Uterus (tissue), 4 donors: ENCODE measurements around the gene ADGRL3. TPM values are rescaled to one million over a fixed set of nuclear protein-coding genes. Genes with fewer than 3 reads are reported as not detected.

ENCODE experiments used
- DNase-seq, 2 donors: peaks; one replicate each; pipeline ENCODE4 v3.0.0-alpha.2; 2019 to 2020
- H3K27ac ChIP-seq, 2 donors: fragments of 200-600 bp; sonication (generic); 1 replicate in 1 of 2; 2 replicates in 1 of 2; pipeline ENCODE4 v1.5.1; 2016 to 2018
- H3K27me3 ChIP-seq, 2 donors: fragments of 200-600 bp; sonication (generic); one replicate each; pipeline ENCODE4 v1.5.1; 2018 to 2019; ENCODE audit warnings: control low read depth in 1 of 2
- H3K36me3 ChIP-seq, 2 donors: fragments of 200-600 bp; sonication (generic); one replicate each; pipeline ENCODE4 v1.5.1; 2019; ENCODE audit warnings: control low read depth in 1 of 2
- H3K4me1 ChIP-seq, 2 donors: fragments of 200-600 bp; sonication (generic); one replicate each; pipeline ENCODE4 v1.5.1; 2018 to 2019; ENCODE audit warnings: control low read depth in 1 of 2
- H3K4me3 ChIP-seq, 2 donors: fragments of 200-600 bp; sonication (generic); 1 replicate in 1 of 2; 2 replicates in 1 of 2; pipeline ENCODE4 v1.5.1; 2018 to 2019; ENCODE audit warnings: mild to moderate bottlenecking in 1 of 2
- H3K9me3 ChIP-seq, 2 donors: fragments of 200-600 bp; sonication (generic); one replicate each; pipeline ENCODE4 v1.5.1; 2019; ENCODE audit warnings: control low read depth in 1 of 2
- POLR2A ChIP-seq, 2 donors: fragments of 450-650 bp; IDR thresholded peaks; one replicate each; pipeline ENCODE4 v1.6.1; 2016; ENCODE audit warnings: antibody characterized with exemption in 2 of 2, mild to moderate bottlenecking in 1 of 2, moderate library complexity in 1 of 2
- intact Hi-C: fragments of 100-400 bp; cut with DNase I; formaldehyde crosslinking; loops from one replicate; pipeline ENCODE4 v1.15.1; 2023; ENCODE audit warnings: low total_unique reads
- total RNA-seq, 4 donors: library from RNA; depleted of rRNA in 3 of 4; stranded (reverse); fragments of >200 nt in 3 of 4; gene quantifications; one replicate each; pipeline versions ENCODE4 v1.1.0 to v1.2.4, GENCODE V29; 2014 to 2023
- TF ChIP-seq, protein P1 (sequence below), 4 experiments: fragments of 200-600 bp in 2 of 4; fragments of 450-650 bp in 2 of 4; sonication (generic) in 2 of 4; IDR thresholded peaks; one replicate each; pipeline ENCODE4 v1.5.1; 2016 to 2019; ENCODE audit warnings: antibody characterized with exemption in 4 of 4, mild to moderate bottlenecking in 2 of 4, moderate library complexity in 1 of 4
- donor health status: DM: yes; HTN: yes; CAD: no.

ADGRL3 gene
- total RNA-seq, 4 donors from 2014 or later = 31.5 to 411 (median 74.3) TPM

DNA sequence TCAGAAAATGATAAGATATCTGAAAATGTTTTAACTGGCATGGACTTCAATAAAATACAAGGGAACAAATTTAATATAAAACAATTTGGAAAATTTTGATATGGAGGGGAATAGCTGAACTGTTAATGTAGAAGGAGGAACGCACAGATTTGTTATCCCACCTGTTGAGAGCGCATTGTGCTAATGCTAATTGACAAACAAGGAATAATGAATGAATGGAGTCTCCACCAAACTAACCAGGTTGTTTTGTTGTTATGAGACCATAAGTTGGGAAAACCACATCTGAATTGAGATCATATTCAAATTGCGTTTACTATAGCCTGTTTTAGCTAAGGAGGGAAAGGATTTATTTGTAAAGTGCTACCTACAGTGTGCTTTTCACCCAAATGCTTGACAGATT lies 195.6 kb downstream of the ADGRL3 start:
- Histone ChIP-seq H3K4me3 (no peak overlapping the region), H3K27ac (no peak overlapping the region), H3K36me3 (no peaks in the 10 kb centered on the region), H3K27me3 (no peaks in the 10 kb centered on the region), H3K4me1 (no peaks in the 10 kb centered on the region), H3K9me3 (no peaks in the 10 kb centered on the region)
- TF ChIP-seq, protein P1, sequence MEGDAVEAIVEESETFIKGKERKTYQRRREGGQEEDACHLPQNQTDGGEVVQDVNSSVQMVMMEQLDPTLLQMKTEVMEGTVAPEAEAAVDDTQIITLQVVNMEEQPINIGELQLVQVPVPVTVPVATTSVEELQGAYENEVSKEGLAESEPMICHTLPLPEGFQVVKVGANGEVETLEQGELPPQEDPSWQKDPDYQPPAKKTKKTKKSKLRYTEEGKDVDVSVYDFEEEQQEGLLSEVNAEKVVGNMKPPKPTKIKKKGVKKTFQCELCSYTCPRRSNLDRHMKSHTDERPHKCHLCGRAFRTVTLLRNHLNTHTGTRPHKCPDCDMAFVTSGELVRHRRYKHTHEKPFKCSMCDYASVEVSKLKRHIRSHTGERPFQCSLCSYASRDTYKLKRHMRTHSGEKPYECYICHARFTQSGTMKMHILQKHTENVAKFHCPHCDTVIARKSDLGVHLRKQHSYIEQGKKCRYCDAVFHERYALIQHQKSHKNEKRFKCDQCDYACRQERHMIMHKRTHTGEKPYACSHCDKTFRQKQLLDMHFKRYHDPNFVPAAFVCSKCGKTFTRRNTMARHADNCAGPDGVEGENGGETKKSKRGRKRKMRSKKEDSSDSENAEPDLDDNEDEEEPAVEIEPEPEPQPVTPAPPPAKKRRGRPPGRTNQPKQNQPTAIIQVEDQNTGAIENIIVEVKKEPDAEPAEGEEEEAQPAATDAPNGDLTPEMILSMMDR (IDR thresholded peaks at IDR 0.05) = no peak
- no peak for TF ChIP-seq POLR2A (IDR thresholded peaks at IDR 0.05)
- no peak for DNase-seq
- intact Hi-C loops = no loop called here

DNA sequence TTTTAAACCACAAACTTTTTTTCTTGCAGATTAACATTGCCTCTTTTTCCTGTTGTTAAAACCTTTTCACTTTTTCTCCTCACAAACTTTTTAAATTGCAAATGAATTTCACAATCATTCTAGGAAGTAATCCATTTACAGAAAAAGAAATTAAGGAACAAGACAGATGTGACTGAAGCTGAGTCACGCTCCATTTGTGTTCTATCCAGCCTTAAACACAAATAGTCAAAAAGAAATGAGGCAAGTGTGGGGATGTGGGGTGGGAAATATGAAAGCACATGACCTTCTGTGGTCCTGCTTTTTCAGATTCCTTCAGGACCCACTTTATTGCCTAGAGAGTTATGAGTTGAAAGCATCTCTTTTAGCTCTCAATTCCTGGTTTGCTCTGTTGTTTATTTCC lies 197.0 kb downstream of the ADGRL3 start:
- intact Hi-C loops = no loop called here
- Histone ChIP-seq H3K36me3 (no peaks in the 10 kb centered on the region), H3K4me3 (no peak overlapping the region), H3K9me3 (no peaks in the 10 kb centered on the region), H3K27ac (no peak overlapping the region), H3K27me3 (no peaks in the 10 kb centered on the region), H3K4me1 (no peaks in the 10 kb centered on the region)
- DNase-seq = no peak
- TF ChIP-seq, protein P1 (IDR thresholded peaks at IDR 0.05) = no peak
- TF ChIP-seq POLR2A (IDR thresholded peaks at IDR 0.05) = no peak

DNA sequence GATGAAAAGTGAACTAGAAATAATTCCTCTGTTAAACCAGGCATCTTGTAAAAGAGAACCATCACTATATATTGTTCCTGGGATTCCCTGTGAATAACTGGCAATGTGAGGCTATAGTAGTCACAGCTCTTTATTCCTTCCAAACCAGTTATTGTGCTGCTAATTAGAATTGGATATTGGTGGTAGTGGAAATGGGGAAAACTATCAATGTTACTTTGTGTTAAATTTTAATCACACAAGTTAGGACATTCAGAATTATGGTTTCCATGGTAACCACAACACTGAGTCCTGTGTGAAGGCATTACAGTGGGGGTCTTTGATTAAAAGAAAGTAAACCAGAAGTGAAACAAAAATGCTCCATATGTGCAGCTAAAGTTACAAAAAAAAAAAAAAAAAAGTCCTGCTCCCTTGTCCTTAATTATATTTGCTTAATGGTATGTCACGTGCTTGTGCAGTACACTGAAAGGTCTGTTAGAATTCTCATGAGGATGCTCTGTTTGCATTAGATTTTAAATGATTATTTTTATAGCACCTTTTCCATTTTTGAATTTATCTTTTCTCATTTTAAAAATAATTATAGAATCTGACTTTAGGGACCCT lies 200.4 kb downstream of the ADGRL3 start:
- no peak for TF ChIP-seq POLR2A (IDR thresholded peaks at IDR 0.05)
- TF ChIP-seq, protein P1 (IDR thresholded peaks at IDR 0.05) = no peak
- no peaks in the 10 kb centered on the region for H3K27me3 ChIP-seq
- H3K4me3 ChIP-seq = no peak overlapping the region
- no peaks in the 10 kb centered on the region for H3K36me3 ChIP-seq
- H3K4me1 ChIP-seq = no peaks in the 10 kb centered on the region
- DNase-seq = no peak
- intact Hi-C loops = no loop called here
- no peaks in the 10 kb centered on the region for H3K9me3 ChIP-seq
- H3K27ac ChIP-seq = no peak overlapping the region

DNA sequence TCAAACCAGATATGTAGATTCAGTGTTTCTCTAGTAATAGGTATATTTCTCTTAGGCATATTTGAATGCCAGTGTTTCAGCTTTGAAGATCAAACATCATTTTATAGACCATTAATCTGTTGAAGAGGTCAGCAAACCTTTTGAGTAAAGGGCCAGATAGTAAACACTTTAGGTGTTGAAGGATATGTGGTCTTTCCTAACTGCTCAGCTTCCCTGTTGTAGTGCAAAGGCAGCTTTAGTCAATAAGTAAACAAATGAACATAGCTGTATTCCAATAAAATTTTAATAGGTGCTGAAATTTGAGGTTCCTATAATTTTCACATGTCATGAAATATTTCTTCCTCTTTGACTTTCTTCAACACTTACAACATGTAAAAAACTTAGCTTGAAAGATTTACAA lies 201.6 kb downstream of the ADGRL3 start:
- Histone ChIP-seq H3K27ac (no peak overlapping the region), H3K4me1 (no peaks in the 10 kb centered on the region), H3K9me3 (no peaks in the 10 kb centered on the region), H3K4me3 (no peak overlapping the region), H3K27me3 (no peaks in the 10 kb centered on the region), H3K36me3 (no peaks in the 10 kb centered on the region)
- intact Hi-C loops = no loop called here
- no peak for TF ChIP-seq POLR2A (IDR thresholded peaks at IDR 0.05)
- TF ChIP-seq, protein P1 (IDR thresholded peaks at IDR 0.05) = no peak
- DNase-seq = no peak

DNA sequence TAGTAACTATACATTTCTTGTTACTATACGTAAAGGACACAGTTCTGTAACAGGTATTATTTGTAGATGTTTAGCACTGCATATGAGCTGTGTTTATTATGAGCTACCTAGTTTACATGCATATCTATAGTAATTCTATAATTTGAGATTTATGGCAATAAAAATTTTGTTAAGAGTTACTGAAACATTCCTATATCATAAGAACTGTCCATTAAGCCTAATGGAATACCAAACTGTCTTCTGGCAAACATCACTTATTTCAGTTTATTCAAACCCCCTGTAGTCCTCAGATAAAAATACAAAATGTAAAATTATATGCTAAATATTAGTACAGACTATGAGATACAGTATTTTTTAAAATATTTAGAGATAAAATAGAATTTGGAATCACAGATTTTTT lies 205.2 kb downstream of the ADGRL3 start:
- intact Hi-C loops = no loop called here
- Histone ChIP-seq H3K4me1 (no peaks in the 10 kb centered on the region), H3K4me3 (no peak overlapping the region), H3K9me3 (no peaks in the 10 kb centered on the region), H3K27ac (no peak overlapping the region), H3K27me3 (peaks cover 0 to 3% of the 10 kb centered on the region in 2 donors), H3K36me3 (no peaks in the 10 kb centered on the region)
- DNase-seq = no peak
- TF ChIP-seq, protein P1 (IDR thresholded peaks at IDR 0.05) = no peak
- TF ChIP-seq POLR2A (IDR thresholded peaks at IDR 0.05) = no peak
